Measurements from ENCODE around the gene RNASE11.
A peak's percentile ranks its signal among the peaks of the same experiment; 100 is the strongest.
"Not testable (repeated sequence)": the region's sequence is repeated elsewhere in the genome, so short reads cannot be mapped to it uniquely, and the experiment has no call there.

Gene RNASE11

GRCh38 chr14:20587489-20588154, at the start of gene RNASE11:
Gene RNASE11, minus strand, starts transcription at chr14:20588001.
- no peak for FAIRE-seq

- peak; percentile 20 for FAIRE-seq
Measured at GRCh38 chr14:20632831-20633691, 45.3 kb upstream of the RNASE11 start.

DNA sequence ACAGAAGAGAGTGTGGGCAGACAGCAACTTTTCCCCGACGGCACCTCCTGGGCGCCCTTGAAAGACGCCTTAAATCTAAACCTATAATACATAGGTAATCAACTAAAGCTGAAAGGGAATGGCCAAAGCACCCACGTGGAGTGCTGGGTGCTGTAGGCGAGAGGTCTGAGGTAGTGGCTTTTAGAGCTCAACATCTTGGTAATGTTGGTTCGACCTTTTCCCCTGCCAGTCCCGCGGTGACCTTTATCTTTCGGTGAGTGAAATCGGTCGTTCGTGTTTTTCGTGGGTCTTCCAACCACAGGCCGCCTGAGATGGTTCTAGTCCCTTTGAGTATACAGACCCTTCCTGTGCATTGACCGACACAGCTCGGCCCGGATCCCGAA, 44.6 kb upstream of the RNASE11 start:
- no peak for FAIRE-seq

DNA sequence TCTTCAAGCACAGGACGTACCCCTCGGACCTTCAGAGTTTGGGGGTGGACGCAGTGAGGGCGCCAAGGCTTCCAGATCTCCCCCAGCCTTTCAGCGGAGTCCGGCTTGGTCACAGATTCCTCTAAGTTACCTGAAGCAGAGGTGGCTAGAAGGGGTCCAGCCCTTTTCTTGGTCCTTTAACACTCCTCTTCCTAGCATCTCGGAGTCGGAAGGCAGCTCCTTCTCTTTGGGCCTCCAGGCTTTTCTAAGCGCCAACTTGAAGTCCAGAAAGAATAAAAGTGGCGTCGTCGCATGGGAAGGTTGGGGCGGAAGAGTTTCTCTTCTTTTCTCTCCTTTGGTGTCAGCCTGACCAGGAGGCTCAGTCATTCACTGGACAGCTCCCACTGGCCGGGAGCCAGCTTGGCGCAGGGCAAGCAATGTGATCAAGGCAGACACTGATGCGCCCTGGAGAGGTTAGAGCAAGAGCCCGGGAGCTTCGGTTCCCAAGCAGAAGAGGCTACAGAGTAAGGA, 44.1 kb upstream of the RNASE11 start:
- FAIRE-seq, result no peak

- peak; percentile 76 for FAIRE-seq
Measured at GRCh38 chr14:20631023-20631879, 43.5 kb upstream of the RNASE11 start.

DNA sequence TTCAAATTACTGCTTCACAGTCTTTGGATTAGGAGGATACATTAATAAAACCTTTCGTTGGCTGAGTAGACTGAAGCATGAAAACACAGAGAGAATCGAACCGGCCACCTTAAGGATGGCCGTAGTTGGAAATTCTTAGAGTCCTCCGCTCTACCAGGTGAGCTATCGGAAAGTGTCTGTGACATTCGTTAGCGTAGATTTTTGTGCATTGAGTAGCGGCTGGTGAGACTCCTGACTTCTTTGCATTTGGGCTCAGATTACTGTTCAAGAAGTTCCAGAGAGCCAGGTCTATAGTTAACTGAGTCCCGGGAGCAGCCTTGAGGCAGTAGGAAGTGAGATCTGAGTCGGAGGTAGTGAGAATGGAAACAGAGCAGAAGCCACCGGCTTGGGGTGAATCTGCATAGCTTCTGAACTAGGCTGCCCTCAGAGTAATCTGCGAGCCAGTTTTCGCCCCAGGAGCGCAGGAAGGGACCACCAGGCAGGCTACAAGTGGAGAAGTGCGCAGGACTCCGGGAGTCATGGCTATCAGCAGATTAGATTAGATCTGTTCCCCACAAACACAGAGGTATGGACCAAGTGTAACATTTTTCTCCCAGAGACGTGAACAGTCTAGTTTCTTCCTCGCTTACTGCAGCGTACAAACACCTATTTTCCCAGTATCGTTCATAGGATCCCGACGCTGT, 42.7 kb upstream of the RNASE11 start:
- no peak for FAIRE-seq

GRCh38 chr14:20628063-20628854, 40.5 kb upstream of the RNASE11 start:
- FAIRE-seq, result no peak

- FAIRE-seq, result no peak
Measured at GRCh38 chr14:20627346-20628027, 39.7 kb upstream of the RNASE11 start.

GRCh38 chr14:20626274-20626673, 38.5 kb upstream of the RNASE11 start:
- no peak for FAIRE-seq

DNA sequence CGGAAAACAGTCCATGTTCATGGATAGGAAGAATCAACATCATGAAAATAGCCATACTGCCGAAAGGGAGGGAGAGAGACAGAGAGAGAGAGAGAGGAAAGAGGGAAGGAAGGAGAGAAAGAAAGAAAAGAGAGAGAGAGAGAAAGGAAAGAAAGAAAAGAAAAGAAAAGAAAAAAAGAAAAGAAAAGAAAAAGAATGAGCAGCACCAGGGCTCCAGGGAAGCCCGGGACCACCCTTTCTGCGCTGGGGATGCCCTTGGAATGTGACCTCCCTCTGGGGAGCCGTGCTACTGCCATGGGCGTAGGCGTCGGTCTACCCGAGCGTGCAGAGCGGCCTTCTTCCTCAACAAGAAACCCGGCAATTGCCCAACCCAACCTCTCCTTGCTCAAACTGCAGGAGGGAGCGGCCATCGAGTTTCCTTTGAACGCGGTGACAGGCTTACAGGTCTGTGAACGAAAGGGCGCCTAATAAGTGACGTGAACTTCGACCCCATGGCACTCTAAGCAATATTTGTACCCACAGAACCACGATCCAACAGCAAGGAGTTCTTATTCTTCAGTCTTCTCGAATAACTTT, 36.8 kb upstream of the RNASE11 start:
- FAIRE-seq, result no peak

- no peak for FAIRE-seq
Measured at GRCh38 chr14:20623798-20624197, 36.0 kb upstream of the RNASE11 start.

GRCh38 chr14:20622816-20623291, 35.1 kb upstream of the RNASE11 start:
- FAIRE-seq, result no peak

DNA sequence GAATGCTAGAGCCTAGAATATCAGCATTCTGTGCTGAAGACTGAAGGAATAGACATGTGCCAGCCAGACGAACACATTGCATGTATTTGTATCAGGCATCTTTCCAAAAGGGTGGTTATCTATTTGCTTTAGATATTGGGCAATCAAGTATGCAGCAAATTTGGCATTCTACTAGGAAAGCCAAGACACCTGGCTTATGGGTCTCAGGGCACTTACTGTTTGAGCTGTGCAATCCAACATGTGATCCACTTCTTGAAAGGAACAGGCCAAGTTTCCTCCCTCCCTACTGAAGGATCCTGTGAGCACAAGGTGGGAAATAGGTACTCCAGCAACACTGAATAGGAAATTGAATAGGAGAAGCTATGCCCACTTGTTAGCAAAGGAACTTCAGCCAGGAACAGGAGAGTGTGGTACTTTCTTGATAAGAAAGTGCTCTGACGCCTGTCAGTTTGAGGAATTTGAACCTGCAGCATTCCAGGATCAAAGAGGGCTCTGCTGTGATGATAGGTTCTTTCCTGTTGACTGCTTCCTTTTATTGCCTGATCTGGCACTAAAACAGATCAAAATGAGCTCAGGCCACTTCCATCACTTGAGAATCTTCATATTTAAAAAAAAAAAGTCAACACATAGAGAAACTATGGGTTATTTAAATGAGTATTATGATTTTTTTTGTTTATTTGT, 33.1 kb upstream of the RNASE11 start:
- no peak for FAIRE-seq

GRCh38 chr14:20619688-20620087, 31.9 kb upstream of the RNASE11 start:
- not testable (repeated sequence) for FAIRE-seq

DNA sequence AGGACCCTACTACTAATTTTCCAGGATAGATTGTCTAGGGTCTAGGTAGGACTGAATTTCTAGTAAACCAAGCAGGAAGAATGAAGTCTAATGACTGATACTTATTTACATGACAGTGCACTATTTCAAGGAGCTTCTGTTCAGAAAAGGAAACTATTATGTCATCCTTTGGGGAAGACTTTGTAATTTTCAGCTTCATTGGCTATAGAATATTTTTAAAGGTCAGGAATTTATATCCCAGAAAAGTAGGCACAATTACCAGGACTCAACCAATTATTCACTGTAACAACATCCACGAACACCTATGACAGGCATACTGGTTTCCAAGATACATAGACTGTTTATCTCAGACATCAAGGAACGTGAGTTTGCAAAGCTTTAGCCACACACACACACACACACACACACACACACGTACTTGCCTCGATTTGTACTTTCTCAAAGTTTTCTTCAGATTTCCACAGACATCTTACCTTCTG, 30.5 kb upstream of the RNASE11 start:
- no peak for FAIRE-seq

- no peak for FAIRE-seq
Measured at GRCh38 chr14:20617138-20618003, 29.6 kb upstream of the RNASE11 start.

DNA sequence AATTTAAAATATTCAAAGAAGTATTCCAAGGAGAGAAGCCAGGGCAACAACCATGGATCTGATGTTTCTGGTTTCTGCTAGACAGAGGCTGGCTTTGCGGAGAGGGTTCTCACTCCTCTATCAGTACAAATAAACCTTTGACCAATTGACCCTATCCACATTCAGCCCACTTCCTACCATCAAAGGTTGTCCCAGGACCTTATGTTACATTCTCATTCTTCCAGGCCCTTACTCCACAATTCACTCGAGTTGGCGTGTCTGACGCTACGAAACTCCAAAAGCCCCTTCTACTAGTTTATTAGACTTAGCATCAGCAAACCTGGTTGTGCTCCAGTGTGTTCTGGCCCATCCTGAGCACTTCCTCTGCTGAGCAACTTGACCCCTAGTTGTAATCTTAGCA, 28.2 kb upstream of the RNASE11 start:
- FAIRE-seq, result no peak

DNA sequence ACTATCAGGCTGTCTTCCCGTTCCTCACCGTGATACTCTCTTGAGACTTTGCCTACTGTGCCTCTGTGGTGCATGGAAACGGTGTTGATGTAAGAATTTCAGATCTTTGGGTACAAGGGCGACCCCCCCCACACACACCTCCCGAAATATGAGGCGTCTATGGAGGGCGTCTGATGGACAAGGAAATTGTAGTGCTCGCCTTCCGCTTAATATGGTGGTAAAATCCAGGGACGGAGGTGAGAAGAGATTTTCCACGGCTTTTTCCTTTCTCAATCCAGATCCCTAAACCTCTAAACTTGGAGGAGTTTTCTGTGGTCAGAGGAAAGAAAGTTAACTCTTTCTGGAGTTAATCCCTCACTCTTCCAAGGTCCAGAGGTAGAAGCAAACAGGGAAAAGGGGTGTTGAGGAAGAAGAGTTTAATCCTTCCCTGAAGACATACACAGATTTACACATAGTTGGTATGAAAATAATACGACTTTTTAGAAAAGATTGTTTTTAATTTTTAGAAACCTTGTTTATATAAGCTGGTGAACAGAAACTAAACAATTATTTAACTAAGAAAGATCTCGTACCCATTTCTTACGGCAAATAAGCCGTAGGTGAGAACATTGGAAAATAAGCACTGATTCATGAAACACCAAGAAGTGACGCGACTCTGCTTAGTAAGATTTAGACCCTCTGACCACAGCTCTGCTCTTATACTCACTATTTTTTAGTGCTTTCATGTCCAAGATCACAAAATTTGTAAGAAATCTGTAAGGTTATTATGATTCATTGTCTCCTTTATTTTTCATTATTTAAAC, 26.4 kb upstream of the RNASE11 start:
- FAIRE-seq, result no peak

Measured in TTC549 (cell line).